ENCODE results near the gene RNF223. TPM values are rescaled to one million over a fixed set of nuclear protein-coding genes. Genes with fewer than 3 reads are reported as not detected.

Gene RNF223
- total RNA-seq, 1 experiment from 2014 or later, result not detected

DNA sequence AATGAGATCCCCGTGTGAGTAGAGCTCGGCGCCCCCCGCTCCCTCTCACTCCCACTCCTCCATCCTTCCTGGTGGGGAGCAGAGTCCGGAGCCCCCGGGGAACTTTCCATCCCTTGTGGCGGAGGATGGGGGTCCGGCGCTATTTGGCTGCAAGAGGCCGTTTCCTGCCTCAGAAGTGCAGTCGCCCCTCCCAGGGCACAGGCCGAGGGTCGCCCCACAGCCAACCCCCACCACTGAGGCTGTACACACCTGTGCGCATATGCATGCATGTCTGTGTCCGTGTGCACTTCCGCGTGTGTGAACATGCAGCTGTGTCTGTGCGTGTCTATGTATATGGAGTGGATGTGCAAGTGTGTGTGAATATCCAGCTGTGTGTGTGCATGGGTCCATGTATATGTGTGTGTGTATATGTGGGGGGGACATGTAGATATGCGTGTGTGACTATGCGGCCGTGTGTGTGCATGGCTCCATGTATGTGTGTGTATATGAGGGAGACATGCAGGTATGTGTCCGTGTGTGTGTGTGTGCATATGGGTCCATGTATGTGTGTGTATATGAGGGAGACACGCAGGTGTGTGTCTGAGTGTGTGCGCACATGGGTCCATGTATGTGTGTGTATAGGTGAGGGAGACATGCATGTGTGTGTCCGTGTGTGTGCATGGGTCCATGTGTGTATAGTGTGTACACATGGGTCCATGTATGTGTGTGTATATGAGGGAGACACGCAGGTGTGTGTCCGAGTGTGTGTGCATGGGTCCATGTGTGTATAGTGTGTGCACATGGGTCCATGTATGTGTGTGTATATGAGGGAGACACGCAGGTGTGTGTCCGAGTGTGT, 21.9 kb downstream of the RNF223 start:
- DNase-seq, result no peak
- Histone ChIP-seq H3K56ac (ENCODE audit: insufficient read length, low read depth, low read length) (no peak overlapping the region), H4K5ac (ENCODE audit: insufficient read length, low read depth, low read length) (no peak overlapping the region), H2BK20ac (ENCODE audit: low read depth, low read length, poor library complexity, severe bottlenecking) (no peak overlapping the region), H3K23ac (ENCODE audit: insufficient read length, low read depth, low read length) (no peak overlapping the region), H3K4ac (ENCODE audit: low read depth, low read length) (no peak overlapping the region), H2AK5ac (ENCODE audit: insufficient read length, low read length) (no peak overlapping the region), H3K27me3 (ENCODE audit: insufficient read depth, low read length) (no peaks in the 10 kb centered on the region; the same call in 1 of the 2 replicates), H3T11ph (ENCODE audit: low read length) (no peak overlapping the region), H3K4me1 (ENCODE audit: insufficient read depth, low read length) (no peaks in the 10 kb centered on the region), H3K79me2 (ENCODE audit: insufficient read depth, low read length) (no peaks in the 10 kb centered on the region; the same call in 1 of the 2 replicates), H3K79me1 (ENCODE audit: insufficient read depth, low read depth, low read length, poor library complexity, severe bottlenecking) (no peaks in the 10 kb centered on the region), H3K14ac (ENCODE audit: insufficient read depth, low read length) (no peak overlapping the region), H3K18ac (ENCODE audit: insufficient read length, low read depth, low read length) (no peak overlapping the region), H2BK15ac (ENCODE audit: low read depth, low read length) (no peak overlapping the region), H4K20me1 (ENCODE audit: control insufficient read depth, insufficient read depth, insufficient read length) (no peaks in the 10 kb centered on the region), H2BK120ac (ENCODE audit: low read depth, low read length, poor library complexity, severe bottlenecking) (no peak overlapping the region), H3K9me3 (ENCODE audit: control insufficient read depth, low read depth, low read length) (no peaks in the 10 kb centered on the region), H2BK5ac (ENCODE audit: insufficient read length, low read length) (no peak overlapping the region), H4K91ac (ENCODE audit: insufficient read length, low read depth, low read length) (no peak overlapping the region), H3K9ac (ENCODE audit: extremely low read depth, insufficient read length, low read length) (no peak overlapping the region), H2BK12ac (ENCODE audit: insufficient read length, low read depth, low read length) (no peak overlapping the region), H3K23me2 (ENCODE audit: insufficient read length, low read depth, low read length, poor library complexity, severe bottlenecking) (no peaks in the 10 kb centered on the region), H3K4me2 (ENCODE audit: insufficient read depth, insufficient read length, low read length) (no peak overlapping the region), H4K8ac (replicated peaks; ENCODE audit: insufficient read length, low read depth, low read length) (no peak overlapping the region), H3K27ac (ENCODE audit: insufficient read length, low read depth, low read length) (no peak overlapping the region), H2AFZ (ENCODE audit: low read length) (no peak overlapping the region)
- H3K9me3 Mint-ChIP-seq, result no peaks in the 10 kb centered on the region
- H3K27me3 Mint-ChIP-seq (ENCODE audit: low read depth), result peaks cover 12% of the 10 kb centered on the region
- H3K4me1 Mint-ChIP-seq, result no peaks in the 10 kb centered on the region; a peak in 1 of 4 replicates
- TF ChIP-seq CTCF (conservative IDR thresholded peaks at IDR 0.05), result no peak
- no CpG with 5 or more reads among the region's 29 CpGs for WGBS (ENCODE audit: extremely low coverage, insufficient read length, low lambda C conversion rate)
- H3K4me3 Mint-ChIP-seq, result no peak overlapping the region
- H3K36me3 Mint-ChIP-seq (ENCODE audit: insufficient read depth in 1 of 3, low read depth in 3 of 3), result peaks cover 10 to 42% (median 38%) of the 10 kb centered on the region in 3 experiments
- H3K27ac Mint-ChIP-seq, result peak overlapping the region in 1 of 3 experiments; percentile 14; a peak in 1 of 7 replicates
